Neuronal stem cell (in vitro differentiated cells): ENCODE measurements around the gene NALCN.
A peak's percentile ranks its signal among the peaks of the same experiment; 100 is the strongest.

Source experiments
- DNase-seq: peaks from one replicate; pipeline ENCODE4 v3.0.0-alpha.2; 2013; ENCODE audit warnings: low spot score
- H2AFZ ChIP-seq: one replicate; pipeline ENCODE4 v1.6.1; 2013; ENCODE audit warnings: mild to moderate bottlenecking, low read length, inconsistent platforms
- H2AK5ac ChIP-seq: 2 replicates; pipeline ENCODE4 v1.6.1; 2013; ENCODE audit warnings: low read depth, mild to moderate bottlenecking, inconsistent platforms, low read length, moderate library complexity, mixed read lengths
- H2BK120ac ChIP-seq: 2 replicates; pipeline ENCODE4 v1.6.1; 2013; ENCODE audit warnings: low read depth, mild to moderate bottlenecking, inconsistent platforms, low read length, moderate library complexity, mixed read lengths
- H2BK12ac ChIP-seq: one replicate; pipeline ENCODE4 v1.6.1; 2013; ENCODE audit warnings: low read length, inconsistent platforms
- H2BK15ac ChIP-seq: 2 replicates; pipeline ENCODE4 v1.6.1; 2013; ENCODE audit warnings: mild to moderate bottlenecking, low read length, inconsistent platforms, mixed read lengths
- H2BK5ac ChIP-seq: one replicate; pipeline ENCODE4 v1.6.1; 2013; ENCODE audit warnings: inconsistent platforms, mild to moderate bottlenecking, low read length, moderate library complexity
- H3K14ac ChIP-seq: one replicate; pipeline ENCODE4 v1.6.1; 2013; ENCODE audit warnings: low read length, inconsistent platforms
- H3K18ac ChIP-seq: 2 replicates; pipeline ENCODE4 v1.6.1; 2013; ENCODE audit warnings: low read length, inconsistent platforms
- H3K23ac ChIP-seq: 2 replicates; pipeline ENCODE4 v1.6.1; 2013; ENCODE audit warnings: low read depth, mild to moderate bottlenecking, mixed read lengths, low read length, inconsistent platforms; ENCODE audit not compliant: poor library complexity
- H3K27ac ChIP-seq: replicated peaks from 3 replicates; pipeline ENCODE4 v1.5.1; 2013; ENCODE audit warnings: low read length, inconsistent platforms
- H3K27me3 ChIP-seq, 3 experiments: 2 replicates each; pipeline ENCODE4 v1.6.1; 2013; ENCODE audit warnings: low read length in 3 of 3, mild to moderate bottlenecking in 2 of 3, inconsistent platforms in 1 of 3, low read depth in 1 of 3, mixed read lengths in 1 of 3, moderate library complexity in 1 of 3; ENCODE audit not compliant: control insufficient read depth in 3 of 3, insufficient read depth in 3 of 3
- H3K36me3 ChIP-seq, 2 donors: replicated peaks in 1 of 2; 2 replicates each; pipeline ENCODE4 v1.6.1; 2013; ENCODE audit warnings: low read length in 2 of 2; ENCODE audit not compliant: control insufficient read depth in 2 of 2, insufficient read depth in 2 of 2
- H3K4ac ChIP-seq: 2 replicates; pipeline ENCODE4 v1.6.1; 2013; ENCODE audit warnings: inconsistent platforms, mild to moderate bottlenecking, low read length, moderate library complexity
- H3K4me1 ChIP-seq, 2 donors: 1 replicate in 1 of 2; 2 replicates in 1 of 2; pipeline ENCODE4 v1.6.1; 2013; ENCODE audit warnings: low read length in 2 of 2, low read depth in 1 of 2; ENCODE audit not compliant: control insufficient read depth in 2 of 2, insufficient read depth in 1 of 2
- H3K4me2 ChIP-seq: one replicate; pipeline ENCODE4 v1.6.1; 2013; ENCODE audit warnings: mild to moderate bottlenecking, low read length, inconsistent platforms; ENCODE audit not compliant: insufficient read depth, poor library complexity, severe bottlenecking
- H3K4me3 ChIP-seq, 2 donors: 2 replicates each; pipeline ENCODE4 v1.5.1; 2013; ENCODE audit warnings: low read length in 2 of 2, mild to moderate bottlenecking in 2 of 2, inconsistent platforms in 1 of 2, moderate library complexity in 1 of 2
- H3K79me1 ChIP-seq: one replicate; pipeline ENCODE4 v1.6.1; 2013; ENCODE audit warnings: low read depth, mild to moderate bottlenecking, inconsistent platforms, low read length, moderate library complexity
- H3K9ac ChIP-seq: one replicate; pipeline ENCODE4 v1.6.1; 2013; ENCODE audit warnings: mild to moderate bottlenecking, low read depth, low read length, inconsistent platforms; ENCODE audit not compliant: poor library complexity
- H3K9me3 ChIP-seq, 2 donors: replicated peaks in 1 of 2; 2 replicates each; pipeline versions ENCODE3 to v1.6.1; 2013; ENCODE audit warnings: low read length in 2 of 2, mild to moderate bottlenecking in 2 of 2, inconsistent platforms in 1 of 2, low read depth in 1 of 2, mixed read lengths in 1 of 2, moderate library complexity in 1 of 2; ENCODE audit not compliant: control insufficient read depth in 2 of 2, insufficient read depth in 1 of 2
- H4K8ac ChIP-seq: one replicate; pipeline ENCODE4 v1.6.1; 2013; ENCODE audit warnings: low read depth, mild to moderate bottlenecking, inconsistent platforms, low read length, moderate library complexity
- H4K91ac ChIP-seq: one replicate; pipeline ENCODE4 v1.6.1; 2013; ENCODE audit warnings: low read length, low read depth, mild to moderate bottlenecking, inconsistent platforms; ENCODE audit not compliant: poor library complexity
- WGBS, 2 donors: extraction: QIAGEN DNeasy Blood & Tissue Kit; methylation state at CpG; one replicate each; pipeline ENCODE4 v1.1.7; 2013; ENCODE audit warnings: missing lambda C conversion rate in 2 of 2, mixed read lengths in 1 of 2; ENCODE audit not compliant: insufficient read length in 2 of 2, insufficient replicate concordance in 1 of 2; ENCODE audit errors: extremely low coverage in 2 of 2; 5-methylcytosine and 5-hydroxymethylcytosine counted together

Gene NALCN

GRCh38 chr13:101080616-101081015, 335.7 kb downstream of the NALCN start:
- no peak overlapping the region for H2BK5ac ChIP-seq
- H3K23ac ChIP-seq = no peak overlapping the region
- no peaks in the 10 kb centered on the region for H3K36me3 ChIP-seq
- H2BK12ac ChIP-seq = no peak overlapping the region
- no peak overlapping the region for H2BK120ac ChIP-seq
- H3K27me3 ChIP-seq = no peaks in the 10 kb centered on the region
- H3K79me1 ChIP-seq = no peaks in the 10 kb centered on the region
- peaks cover 2 to 6% of the 10 kb centered on the region in 2 donors for H3K9me3 ChIP-seq
- H3K4me2 ChIP-seq = no peak overlapping the region
- H3K9ac ChIP-seq = no peak overlapping the region
- no peak overlapping the region for H2BK15ac ChIP-seq
- H3K14ac ChIP-seq = no peak overlapping the region
- no peak overlapping the region for H3K4ac ChIP-seq
- no peak overlapping the region for H3K27ac ChIP-seq
- no peaks in the 10 kb centered on the region for H3K4me1 ChIP-seq
- no peak overlapping the region for H4K91ac ChIP-seq
- H2AFZ ChIP-seq = no peak overlapping the region
- DNase-seq = no peak
- H2AK5ac ChIP-seq = no peak overlapping the region
- H3K18ac ChIP-seq = no peak overlapping the region
- no peak overlapping the region for H3K4me3 ChIP-seq
- no peak overlapping the region for H4K8ac ChIP-seq

- no peaks in the 10 kb centered on the region for H3K36me3 ChIP-seq
- H2BK120ac ChIP-seq = no peak overlapping the region
- H3K9me3 ChIP-seq = no peaks in the 10 kb centered on the region
- H3K14ac ChIP-seq = peak overlapping the region; percentile 1
- peak overlapping the region; percentile 57 for H3K18ac ChIP-seq
- H3K79me1 ChIP-seq = no peaks in the 10 kb centered on the region
- H2AK5ac ChIP-seq = peak overlapping the region; percentile 42
- H2BK5ac ChIP-seq = no peak overlapping the region
- H3K4me3 ChIP-seq = no peak overlapping the region
- no peak overlapping the region for H3K4me2 ChIP-seq
- H3K9ac ChIP-seq = no peak overlapping the region
- H3K23ac ChIP-seq = no peak overlapping the region
- DNase-seq = no peak
- no peaks in the 10 kb centered on the region for H3K27me3 ChIP-seq
- no peak overlapping the region for H2BK12ac ChIP-seq
- no peak overlapping the region for H2BK15ac ChIP-seq
- no peak overlapping the region for H4K91ac ChIP-seq
- H4K8ac ChIP-seq = peak overlapping the region; percentile 83
- H3K27ac ChIP-seq = no peak overlapping the region
- no peaks in the 10 kb centered on the region for H3K4me1 ChIP-seq
- no peak overlapping the region for H3K4ac ChIP-seq
- peak overlapping the region; percentile 29 for H2AFZ ChIP-seq
- WGBS, 2 donors = no CpG with 5 or more reads among the region's 12 CpGs
These were observed 351.0 kb downstream of the NALCN start for GRCh38 chr13:101065329-101065728.

GRCh38 chr13:101059793-101060192, 356.5 kb downstream of the NALCN start:
- no peak overlapping the region for H2BK15ac ChIP-seq
- no peaks in the 10 kb centered on the region for H3K27me3 ChIP-seq
- H2AK5ac ChIP-seq = no peak overlapping the region
- peak overlapping the region; percentile 30 for H3K9ac ChIP-seq
- no peak overlapping the region for H2BK120ac ChIP-seq
- H3K14ac ChIP-seq = no peak overlapping the region
- H2BK12ac ChIP-seq = no peak overlapping the region
- H3K9me3 ChIP-seq = no peaks in the 10 kb centered on the region
- peaks cover 0 to 5% of the 10 kb centered on the region in 2 donors for H3K4me1 ChIP-seq
- no peak overlapping the region for H4K91ac ChIP-seq
- H3K4ac ChIP-seq = no peak overlapping the region
- H4K8ac ChIP-seq = no peak overlapping the region
- no peak for DNase-seq
- H3K36me3 ChIP-seq = no peaks in the 10 kb centered on the region
- H2BK5ac ChIP-seq = no peak overlapping the region
- H3K4me3 ChIP-seq = no peak overlapping the region
- no peaks in the 10 kb centered on the region for H3K79me1 ChIP-seq
- WGBS, 2 donors = no CpG with 5 or more reads among the region's 10 CpGs
- H3K18ac ChIP-seq = no peak overlapping the region
- H3K23ac ChIP-seq = no peak overlapping the region
- no peak overlapping the region for H3K27ac ChIP-seq
- no peak overlapping the region for H2AFZ ChIP-seq
- no peak overlapping the region for H3K4me2 ChIP-seq

GRCh38 chr13:101058841-101059240, 357.5 kb downstream of the NALCN start:
- Histone ChIP-seq H3K4ac (no peak overlapping the region), H4K91ac (no peak overlapping the region), H3K23ac (peak overlapping the region; percentile 80), H3K27ac (no peak overlapping the region), H2BK12ac (no peak overlapping the region), H2AFZ (no peak overlapping the region), H3K36me3 (no peaks in the 10 kb centered on the region), H3K18ac (peak overlapping the region; percentile 44), H3K27me3 (no peaks in the 10 kb centered on the region), H3K4me3 (peak overlapping the region in 1 of 2 donors; percentile 18), H2BK5ac (no peak overlapping the region), H2AK5ac (no peak overlapping the region), H2BK15ac (no peak overlapping the region), H4K8ac (peak overlapping the region; percentile 72), H3K14ac (no peak overlapping the region), H2BK120ac (peak overlapping the region; percentile 83), H3K4me1 (peaks cover 0 to 5% of the 10 kb centered on the region in 2 donors), H3K9ac (no peak overlapping the region), H3K79me1 (no peaks in the 10 kb centered on the region), H3K9me3 (no peaks in the 10 kb centered on the region), H3K4me2 (no peak overlapping the region)
- DNase-seq = no peak
- no CpG with 5 or more reads among the region's 8 CpGs for WGBS, 2 donors
